Activated naive CD4-positive, alpha-beta T cell treated with anti-CD3 and anti-CD28 coated beads, Interleukin-2, amount 50 U/mL, for 72 hours (primary cell): ENCODE results near the gene TVP23A. TPM values are rescaled to one million over a fixed set of nuclear protein-coding genes. Genes with fewer than 3 reads are reported as not detected.
"Not testable (repeated sequence)": the region's sequence is repeated elsewhere in the genome, so short reads cannot be mapped to it uniquely, and the experiment has no call there.

Experiments used
- ATAC-seq, 2 donors: fragments of 150-1000 bp; cut with Tn5 transposase; 2 replicates each; pipeline ENCODE4 v1.10.0; 2021; ENCODE audit warnings: mild to moderate bottlenecking in 2 of 2, moderate library complexity in 2 of 2
- DNase-seq, 2 donors: peaks; one replicate each; pipeline ENCODE4 v3.0.0; 2021 to 2022; ENCODE audit warnings: low spot score in 2 of 2
- H3K27ac Mint-ChIP-seq, 2 donors: one replicate each; pipeline ENCODE4 v1.8.0; 2022; ENCODE audit warnings: mild to moderate bottlenecking in 2 of 2, mixed read lengths in 2 of 2
- H3K36me3 Mint-ChIP-seq, 2 donors: one replicate each; pipeline ENCODE4 v1.8.0; 2022; ENCODE audit warnings: mixed read lengths in 2 of 2
- H3K9me3 Mint-ChIP-seq, 2 donors: one replicate each; pipeline ENCODE4 v1.8.0; 2022; ENCODE audit warnings: mixed read lengths in 2 of 2
- total RNA-seq, 2 donors: library from RNA; stranded (reverse); gene quantifications; one replicate each; pipeline ENCODE4 v1.2.3, GENCODE V29; 2022

The TVP23A gene
- total RNA-seq, 2 donors from 2014 or later, result not detected

DNA sequence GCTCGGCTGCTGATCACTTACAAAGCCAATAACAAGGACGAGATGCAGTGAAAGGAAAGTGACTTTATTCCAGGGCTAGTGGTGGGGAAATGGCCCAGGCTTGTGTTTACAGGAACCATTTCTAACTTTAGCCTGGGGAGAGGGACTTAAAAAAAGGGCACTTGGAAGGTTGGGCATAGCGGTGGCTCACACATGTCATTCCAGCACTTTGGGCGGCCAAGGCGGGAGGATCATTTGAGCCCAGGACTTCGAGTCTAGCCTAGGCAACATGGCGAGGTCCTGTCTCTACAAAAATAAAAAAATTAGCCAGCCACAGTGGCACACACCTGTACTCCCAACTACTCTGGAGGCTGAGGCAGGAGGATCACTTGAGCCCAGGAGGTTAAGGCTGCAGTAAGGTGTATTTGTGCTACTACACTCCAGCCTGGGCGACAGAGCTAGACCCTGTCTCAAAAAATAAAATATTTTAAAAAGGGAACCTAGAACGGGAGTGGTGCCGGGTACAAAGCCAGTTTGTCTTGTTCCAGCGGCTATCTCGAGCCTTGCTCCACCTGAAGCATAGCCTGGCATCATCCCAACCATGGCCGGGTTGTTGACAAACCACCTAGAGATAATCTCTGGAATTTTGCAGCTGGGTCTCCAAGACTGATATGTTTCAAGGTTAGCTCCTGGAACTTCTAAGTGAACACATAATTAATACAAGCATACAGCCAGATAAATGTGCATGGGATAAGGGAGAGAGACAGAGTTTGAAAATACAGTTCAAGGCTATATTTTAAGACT lies 5.7 kb upstream of the TVP23A start:
- ATAC-seq, result no peak
- DNase-seq, result no peak
- Mint-ChIP-seq H3K27ac (peak overlapping the region in 1 of 2 donors; percentile 37), H3K9me3 (no peaks in the 10 kb centered on the region), H3K36me3 (no peaks in the 10 kb centered on the region)

DNA sequence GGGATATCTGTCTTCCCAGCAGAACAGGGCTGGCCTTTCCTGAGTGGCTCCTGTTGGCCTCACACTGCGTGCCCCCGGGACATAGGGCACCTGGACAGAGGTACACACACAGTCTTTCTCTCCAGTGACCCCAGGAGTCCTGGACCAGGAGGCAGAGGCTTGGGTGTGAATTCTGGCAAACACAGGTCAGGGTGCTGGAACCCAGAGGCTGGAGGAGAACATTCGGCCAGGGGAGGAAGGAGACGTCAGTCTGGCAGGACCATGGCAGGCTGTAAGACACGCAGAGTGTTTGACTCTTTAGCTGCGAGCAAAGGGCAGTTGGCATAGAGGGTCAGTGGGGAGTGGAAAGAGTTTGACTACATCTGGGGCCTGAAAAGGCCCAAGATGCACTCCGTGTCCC lies 4.1 kb upstream of the TVP23A start:
- Mint-ChIP-seq H3K36me3 (no peaks in the 10 kb centered on the region), H3K9me3 (no peaks in the 10 kb centered on the region), H3K27ac (no peak overlapping the region)
- DNase-seq (no peak), ATAC-seq (no peak)

DNA sequence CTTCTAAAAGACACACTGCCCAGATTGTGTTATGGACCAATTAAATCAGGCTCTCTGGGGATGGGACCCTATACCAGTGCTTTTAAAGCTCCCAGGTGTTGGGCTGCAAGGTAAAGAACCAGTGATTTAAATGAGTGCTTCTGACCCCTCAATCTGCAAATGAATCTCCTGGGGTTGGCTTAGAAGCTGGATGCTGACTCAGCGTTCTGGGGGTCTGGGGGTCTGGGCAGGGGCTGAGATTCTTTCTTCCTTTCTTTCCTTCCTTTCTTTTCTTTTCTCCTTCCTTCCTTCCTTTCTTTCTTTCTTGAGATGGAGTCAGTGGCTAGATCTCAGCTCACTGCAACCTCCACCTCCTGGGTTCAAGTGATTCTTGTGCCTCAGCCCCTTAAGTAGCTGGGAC lies 2.0 kb upstream of the TVP23A start:
- DNase-seq (no peak), ATAC-seq (no peak)
- peak overlapping the region in 1 of 2 donors; percentile 66 for H3K27ac Mint-ChIP-seq
- H3K9me3 Mint-ChIP-seq, result no peaks in the 10 kb centered on the region
- H3K36me3 Mint-ChIP-seq, result no peaks in the 10 kb centered on the region

DNA sequence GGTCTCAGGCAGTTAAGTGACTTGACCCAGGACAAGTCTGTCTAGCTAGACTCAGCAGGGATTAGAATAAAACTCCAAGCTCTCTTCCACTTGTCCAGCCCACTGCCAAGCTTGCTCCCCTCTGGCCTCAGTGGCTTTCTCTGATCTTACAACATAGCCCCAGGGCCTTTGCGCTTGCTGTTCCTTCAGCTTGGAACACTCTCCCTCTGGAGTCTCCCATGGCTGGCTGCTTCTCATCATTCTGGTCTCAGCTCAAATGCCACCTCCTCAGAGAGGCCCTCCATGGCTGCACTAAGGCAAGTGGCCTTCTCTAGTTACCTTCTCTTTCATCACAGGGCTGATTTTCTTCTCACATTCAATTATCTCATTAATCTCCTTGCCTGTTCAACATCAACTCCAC lies 1.1 kb downstream of the TVP23A start:
- H3K9me3 Mint-ChIP-seq, result no peaks in the 10 kb centered on the region
- H3K36me3 Mint-ChIP-seq, result no peaks in the 10 kb centered on the region
- DNase-seq (no peak), ATAC-seq (no peak)
- no peak overlapping the region for H3K27ac Mint-ChIP-seq

DNA sequence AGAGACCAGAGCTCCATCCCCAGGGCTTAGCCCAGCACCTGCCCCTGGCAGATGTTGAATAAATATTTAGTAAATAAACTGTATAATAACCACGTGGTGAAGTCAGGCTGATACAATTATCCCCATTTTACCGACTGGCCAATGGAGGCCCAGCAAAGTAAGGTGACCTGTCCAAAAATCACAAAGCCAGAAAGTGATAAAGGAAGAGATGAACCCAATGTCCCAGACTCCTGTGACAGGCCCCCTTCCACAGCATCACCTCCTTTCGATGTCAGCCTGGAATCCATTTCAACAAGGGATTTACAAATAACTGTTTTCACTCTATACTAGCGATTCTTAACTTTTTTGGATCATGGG lies 5.5 kb downstream of the TVP23A start:
- Mint-ChIP-seq H3K36me3 (no peaks in the 10 kb centered on the region), H3K9me3 (no peaks in the 10 kb centered on the region), H3K27ac (peak overlapping the region in 1 of 2 donors; percentile 48)
- no peak for DNase-seq
- no peak for ATAC-seq

DNA sequence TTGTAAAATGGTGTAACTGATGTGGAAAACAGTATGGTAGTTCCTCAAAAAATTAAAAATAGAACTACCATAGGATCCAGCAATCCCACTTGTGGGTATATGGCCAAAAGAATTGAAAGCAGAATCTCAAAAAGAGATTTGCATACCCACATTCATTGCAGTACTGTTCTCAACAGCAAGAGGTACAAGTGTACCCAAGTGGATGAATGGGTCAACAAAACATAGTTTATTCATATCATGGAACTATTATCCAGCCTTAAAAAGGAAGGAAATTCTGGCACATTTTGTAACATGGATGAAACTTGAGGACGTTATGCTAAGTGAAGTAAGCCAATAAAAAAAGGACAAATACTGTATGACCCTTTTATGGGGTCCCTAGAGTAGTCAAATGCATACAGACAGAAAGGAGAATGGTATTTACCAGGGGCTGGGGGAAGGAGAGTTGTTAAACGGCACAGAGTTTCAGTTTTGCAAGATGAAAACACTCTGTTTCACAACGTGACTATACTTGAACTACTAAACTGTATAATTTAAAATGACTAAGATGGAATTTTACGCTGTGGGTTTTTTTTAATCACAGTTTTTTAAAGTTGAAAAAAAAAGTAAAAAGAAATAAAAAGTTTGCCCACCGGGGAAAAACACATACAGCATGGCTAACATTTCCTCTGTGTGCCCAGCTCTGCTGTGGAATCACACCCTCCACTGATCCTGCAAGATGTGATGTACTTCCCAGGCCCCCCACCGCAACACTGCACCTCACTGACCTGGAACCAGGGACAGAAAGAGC lies 6.1 kb downstream of the TVP23A start:
- DNase-seq, result no peak
- peak overlapping the region in 1 of 2 donors; percentile 48 for H3K27ac Mint-ChIP-seq

DNA sequence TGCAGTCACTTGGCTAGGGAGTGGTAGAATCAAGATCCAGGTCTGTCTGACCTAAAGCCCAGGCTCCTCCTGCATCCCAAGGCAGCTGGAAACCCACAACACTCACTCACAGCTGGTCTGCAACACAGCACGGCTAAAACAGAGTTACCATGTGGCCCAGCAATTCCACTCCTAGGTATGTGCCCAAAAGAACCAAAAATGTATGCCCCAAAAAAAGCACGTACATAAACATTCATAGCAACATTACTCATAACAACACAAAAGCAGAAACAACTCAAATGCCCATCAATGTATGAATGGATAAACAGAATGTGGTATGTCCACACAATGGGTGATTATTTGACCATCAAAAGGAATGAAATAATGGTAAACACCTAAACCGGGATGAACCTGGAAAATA lies 8.9 kb downstream of the TVP23A start:
- H3K9me3 Mint-ChIP-seq, result no peaks in the 10 kb centered on the region
- no peak for ATAC-seq
- DNase-seq, result no peak
- no peaks in the 10 kb centered on the region for H3K36me3 Mint-ChIP-seq
- H3K27ac Mint-ChIP-seq, result no peak overlapping the region

More for the DNA sequence above, 6.1 kb downstream of the TVP23A start:
- peak; percentile 87 to 97 for ATAC-seq
- Mint-ChIP-seq H3K36me3 (no peaks in the 10 kb centered on the region), H3K9me3 (no peaks in the 10 kb centered on the region)

DNA sequence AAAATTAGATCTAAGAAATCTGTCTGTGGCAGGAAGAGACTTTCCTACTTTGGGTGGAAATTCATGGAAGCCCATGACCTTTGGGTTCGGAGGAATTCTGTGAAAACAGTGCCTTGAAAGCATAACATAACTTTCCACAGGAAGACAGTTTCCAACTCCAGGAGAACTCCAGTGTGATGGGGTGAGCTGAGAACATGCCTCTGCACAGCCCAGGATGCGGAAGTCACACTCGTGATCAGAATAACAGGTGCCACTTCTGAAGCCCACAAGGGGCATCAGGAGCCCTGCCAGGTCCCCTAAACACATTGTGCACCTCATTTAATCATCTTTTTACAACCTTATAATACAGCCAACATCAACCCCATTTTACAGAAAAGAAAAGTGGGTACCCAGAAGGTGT lies 9.7 kb downstream of the TVP23A start:
- Mint-ChIP-seq H3K27ac (no peak overlapping the region), H3K36me3 (no peaks in the 10 kb centered on the region), H3K9me3 (no peaks in the 10 kb centered on the region)
- no peak for ATAC-seq
- no peak for DNase-seq

DNA sequence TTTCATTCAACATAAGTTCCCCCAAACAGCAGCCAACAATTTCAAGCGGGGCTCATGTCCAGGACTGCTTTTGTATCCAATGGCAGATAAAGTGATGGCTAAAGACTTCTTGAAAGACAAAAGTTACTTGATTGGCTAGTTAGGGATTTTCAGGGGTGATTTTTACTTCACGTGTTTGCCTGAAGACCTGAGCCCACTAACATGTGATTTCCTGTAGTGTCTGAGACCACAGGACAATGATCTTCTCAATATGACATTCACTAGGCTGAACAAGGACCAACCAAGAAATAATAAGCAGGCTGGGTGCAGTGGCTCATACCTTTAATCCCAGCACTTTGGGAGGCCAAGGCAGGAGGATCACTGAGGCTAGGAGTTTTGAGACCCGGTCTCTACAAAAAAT lies 10.4 kb downstream of the TVP23A start:
- Mint-ChIP-seq H3K36me3 (no peaks in the 10 kb centered on the region), H3K27ac (no peak overlapping the region), H3K9me3 (no peaks in the 10 kb centered on the region)
- DNase-seq (no peak), ATAC-seq (no peak)

DNA sequence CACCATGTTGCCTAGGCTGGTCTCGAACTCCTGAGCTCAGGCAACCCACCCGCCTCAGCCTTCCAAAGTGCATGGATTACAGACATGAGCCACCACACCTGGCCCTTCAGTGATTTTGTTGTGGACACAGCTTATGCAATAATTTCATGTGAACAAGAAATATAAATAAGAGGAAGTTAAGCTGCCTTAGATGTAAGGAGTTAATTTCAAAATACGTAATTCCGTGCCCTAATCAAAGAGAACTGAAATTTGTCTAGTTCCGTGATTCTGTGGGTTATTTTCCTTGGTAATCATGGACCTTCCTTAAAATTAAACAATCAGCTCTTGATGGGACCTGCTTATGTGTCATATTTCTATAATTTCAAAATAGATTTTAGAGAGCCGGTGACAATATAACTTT lies 11.9 kb downstream of the TVP23A start:
- no peak for DNase-seq
- Mint-ChIP-seq H3K9me3 (no peaks in the 10 kb centered on the region), H3K36me3 (no peaks in the 10 kb centered on the region), H3K27ac (no peak overlapping the region)
- ATAC-seq, result no peak

DNA sequence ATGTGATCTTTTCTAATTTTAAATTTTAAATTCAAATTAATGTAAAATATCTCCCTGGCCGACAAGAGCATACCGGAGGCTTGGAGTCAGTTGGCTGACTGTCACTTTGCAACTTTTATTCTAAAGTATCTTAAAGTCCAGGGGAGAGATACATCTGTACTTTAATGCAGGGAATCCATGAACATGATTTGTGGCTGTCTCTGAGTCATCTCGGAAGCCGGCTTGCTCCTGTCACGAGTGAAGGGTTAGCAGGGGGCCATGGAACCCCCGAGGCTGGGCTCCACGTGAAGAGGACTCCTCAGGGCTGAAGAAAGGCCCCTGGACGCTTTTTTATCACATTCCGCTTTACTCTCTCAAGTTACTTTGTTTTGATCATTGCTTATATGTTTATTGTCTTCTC lies 13.3 kb downstream of the TVP23A start:
- Mint-ChIP-seq H3K9me3 (no peaks in the 10 kb centered on the region), H3K27ac (no peak overlapping the region), H3K36me3 (no peaks in the 10 kb centered on the region)
- DNase-seq, result no peak
- ATAC-seq, result no peak

DNA sequence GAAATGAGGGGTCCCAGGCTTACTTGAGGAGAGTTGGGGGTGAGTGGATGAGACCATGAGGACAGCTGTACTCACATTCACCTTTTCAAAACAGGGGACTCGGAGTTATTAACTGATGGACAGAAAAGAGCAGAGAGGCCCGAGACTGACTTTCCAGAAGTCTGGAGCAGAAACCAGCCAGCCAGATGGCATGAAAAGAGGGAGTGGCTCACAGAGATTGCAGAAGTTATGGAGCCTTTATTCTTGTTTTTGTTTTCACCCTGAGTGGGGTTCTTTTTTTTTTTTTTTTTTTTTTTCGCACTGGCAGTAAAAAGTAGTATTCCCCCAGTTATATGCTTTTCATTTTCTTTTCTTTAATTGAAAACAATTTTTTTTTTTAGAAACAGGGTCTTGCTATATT lies 18.9 kb downstream of the TVP23A start:
- no peaks in the 10 kb centered on the region for H3K36me3 Mint-ChIP-seq
- no peak for DNase-seq
- no peak for ATAC-seq
- no peak overlapping the region for H3K27ac Mint-ChIP-seq
- H3K9me3 Mint-ChIP-seq, result no peaks in the 10 kb centered on the region

DNA sequence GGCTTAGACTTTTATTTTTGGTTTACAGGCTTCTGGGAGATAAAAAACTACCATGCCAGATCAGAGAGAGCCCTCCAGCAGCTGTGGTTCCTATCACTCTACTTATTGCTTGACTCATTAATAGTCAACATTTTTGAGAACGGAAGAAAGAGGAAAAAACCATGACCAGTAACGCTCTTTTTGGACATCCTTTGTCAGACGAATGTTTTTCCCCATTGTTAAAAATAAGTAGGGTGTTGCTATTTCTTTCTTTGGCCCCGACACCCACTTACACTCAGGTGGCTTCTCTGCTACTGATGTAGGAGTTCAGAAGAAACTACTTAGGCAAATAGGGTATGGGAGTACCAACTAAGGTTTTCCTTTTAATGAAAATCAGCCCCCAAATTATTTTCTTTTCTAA lies 27.5 kb downstream of the TVP23A start:
- ATAC-seq, result no peak
- Mint-ChIP-seq H3K9me3 (no peaks in the 10 kb centered on the region), H3K36me3 (no peaks in the 10 kb centered on the region), H3K27ac (no peak overlapping the region)
- no peak for DNase-seq

DNA sequence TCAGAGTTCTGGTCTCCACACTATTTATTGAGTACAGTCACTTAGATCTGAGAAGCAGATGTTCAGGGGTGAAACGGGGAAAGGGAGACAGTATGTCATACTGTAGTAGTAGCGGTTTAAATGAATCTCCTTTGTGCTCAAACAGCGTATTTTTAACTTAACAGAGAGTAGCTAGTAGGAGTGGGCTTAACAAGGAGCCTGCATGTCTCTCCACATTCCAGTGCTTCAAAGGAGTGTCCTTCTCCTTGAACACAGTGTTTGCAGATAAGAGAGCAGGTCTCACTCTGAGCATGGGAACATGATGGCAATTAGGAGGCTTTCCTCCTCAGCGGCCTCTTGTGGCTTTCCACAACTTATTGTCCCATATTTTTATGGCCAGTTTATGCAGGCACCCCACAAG lies 30.0 kb downstream of the TVP23A start:
- H3K27ac Mint-ChIP-seq, H3K9me3 Mint-ChIP-seq, ATAC-seq, DNase-seq, H3K36me3 Mint-ChIP-seq: not testable (repeated sequence)

DNA sequence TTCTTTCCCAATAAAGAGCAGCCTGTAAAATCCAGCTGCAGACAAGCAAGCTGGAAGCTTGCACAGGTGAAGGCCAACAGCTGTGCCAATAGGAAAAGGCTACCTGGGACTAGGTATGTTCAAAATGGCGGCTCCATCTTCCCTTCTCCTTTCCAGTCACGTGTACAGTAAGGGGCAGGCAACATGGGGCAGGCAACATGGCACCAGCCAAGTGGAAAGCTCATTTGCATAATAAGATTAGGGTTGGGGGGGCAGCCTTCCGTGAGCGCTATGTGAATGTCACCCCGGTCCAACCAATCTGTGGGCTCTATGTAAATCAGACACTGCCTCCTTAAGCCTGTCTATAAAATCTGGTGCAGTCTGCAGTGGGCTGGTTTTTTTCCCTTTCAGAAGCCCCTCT lies 31.3 kb downstream of the TVP23A start:
- DNase-seq (no peak), ATAC-seq (no peak)
- Mint-ChIP-seq H3K36me3 (no peaks in the 10 kb centered on the region), H3K9me3 (no peaks in the 10 kb centered on the region), H3K27ac (no peak overlapping the region)

DNA sequence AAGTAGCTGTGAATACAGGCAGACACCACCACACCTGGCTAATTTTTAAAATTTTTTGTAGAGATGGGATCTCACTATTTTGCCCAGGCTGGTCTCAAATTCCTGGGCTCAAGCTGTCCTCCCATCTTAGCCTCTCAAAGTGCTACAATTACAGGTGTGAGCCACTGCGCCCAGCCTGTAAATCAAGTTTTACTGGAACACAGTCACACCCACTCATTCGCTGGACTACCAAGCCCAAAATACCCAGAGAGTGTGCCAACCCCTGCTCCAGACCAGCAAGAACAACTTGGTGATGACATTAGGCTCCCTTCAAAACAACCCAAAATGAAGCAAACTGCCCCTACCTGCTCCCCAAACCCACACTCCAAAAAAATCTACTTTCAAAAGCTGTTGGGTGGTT lies 36.0 kb downstream of the TVP23A start:
- Mint-ChIP-seq H3K36me3 (no peaks in the 10 kb centered on the region), H3K9me3 (no peaks in the 10 kb centered on the region), H3K27ac (no peak overlapping the region)
- DNase-seq, result no peak
- ATAC-seq, result no peak

DNA sequence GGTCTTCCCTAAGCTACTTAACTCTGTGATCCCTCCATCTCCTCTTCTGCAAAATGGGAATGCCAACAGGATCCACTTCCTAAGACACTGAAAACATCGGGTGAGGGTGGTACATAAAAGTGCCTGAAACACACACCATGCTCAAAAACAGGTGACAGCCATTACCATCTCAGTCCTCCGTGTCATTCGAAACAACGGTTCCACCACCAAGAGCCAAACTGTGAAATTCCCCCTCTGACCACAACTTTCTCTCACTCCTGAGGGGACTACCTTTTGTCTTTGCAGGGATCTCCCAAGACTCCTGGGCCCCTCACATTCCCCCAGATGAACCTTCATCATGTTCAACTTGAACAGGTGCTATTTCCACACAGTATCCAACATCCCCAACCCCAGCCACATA lies 38.0 kb downstream of the TVP23A start:
- H3K36me3 Mint-ChIP-seq, result no peaks in the 10 kb centered on the region
- no peaks in the 10 kb centered on the region for H3K9me3 Mint-ChIP-seq
- DNase-seq, result no peak
- no peak for ATAC-seq
- no peak overlapping the region for H3K27ac Mint-ChIP-seq

DNA sequence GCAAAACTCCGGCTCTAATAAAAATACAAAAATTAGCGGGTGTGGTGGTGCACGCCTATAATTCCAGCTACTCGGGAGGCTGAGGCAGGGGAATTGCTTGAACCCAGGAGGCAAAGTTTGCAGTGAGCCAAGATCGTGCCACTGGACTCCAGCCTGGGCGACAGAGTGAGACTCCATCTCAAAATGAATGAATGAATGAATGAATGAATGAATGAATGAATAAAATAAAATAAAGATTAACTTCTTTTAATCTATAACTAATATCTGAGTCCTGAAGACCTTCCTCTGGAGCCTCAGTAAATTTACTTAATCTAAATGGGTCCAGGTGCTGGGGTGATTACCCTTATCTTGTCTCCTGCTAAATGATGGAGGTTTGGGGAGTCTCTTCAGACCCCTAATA lies 38.7 kb downstream of the TVP23A start:
- not testable (repeated sequence) for H3K27ac Mint-ChIP-seq, ATAC-seq, DNase-seq, H3K36me3 Mint-ChIP-seq, H3K9me3 Mint-ChIP-seq
